ENCODE measurements around the gene PCNX3. TPM values are rescaled to one million over a fixed set of nuclear protein-coding genes. Genes with fewer than 3 reads are reported as not detected.

The PCNX3 gene
- total and polyA plus RNA-seq, 2 of the 13 experiments (the other 11 are each of a cell fraction or from before 2014, with no cell fraction given): 16.2 to 23.0 TPM

GRCh38 chr11:65652511-65653228 is 37.1 kb downstream of the PCNX3 start (continued):
- TF ChIP-seq SOX13 (IDR thresholded peaks at IDR 0.05): no peak
- TF ChIP-seq SOX13 (CRISPR knock-in tag; conservative IDR thresholded peaks at IDR 0.05 in 1 of 2, IDR thresholded peaks at IDR 0.05 in 1 of 2): no peak
- no peak for TF ChIP-seq HDAC6 (IDR thresholded peaks at IDR 0.05; ENCODE audit: low read depth, low read length)
- TF ChIP-seq ZNF34 (CRISPR knock-in tag; IDR thresholded peaks at IDR 0.05; ENCODE audit: borderline replicate concordance): no peak
- 0 out of 2 replicates have a peak, but pooled peaks have one; percentile 16 for TF ChIP-seq ZNF44 (CRISPR knock-in tag; IDR thresholded peaks at IDR 0.05)
- TF ChIP-seq AGO1 (IDR thresholded peaks at IDR 0.05; ENCODE audit: low read depth, low read length, poor library complexity, severe bottlenecking): peak; percentile 98
- TF ChIP-seq GATAD2A (CRISPR knock-in tag; IDR thresholded peaks at IDR 0.05): peak; percentile 53; the same call in 1 of the 2 replicates
- TF ChIP-seq BCL3 (CRISPR knock-in tag; IDR thresholded peaks at IDR 0.05): peak; percentile 85
- no peak for TF ChIP-seq MIER3 (CRISPR knock-in tag; IDR thresholded peaks at IDR 0.05; ENCODE audit: borderline replicate concordance)
- TF ChIP-seq NRL (CRISPR knock-in tag; IDR thresholded peaks at IDR 0.05; ENCODE audit: borderline replicate concordance): peak; percentile 55
- TF ChIP-seq ELF4 (CRISPR knock-in tag; IDR thresholded peaks at IDR 0.05; ENCODE audit: borderline replicate concordance): peak; percentile 67; the same call in 1 of the 2 replicates
- TF ChIP-seq NR2F6 (IDR thresholded peaks at IDR 0.05): 0 out of 2 replicates have a peak, but pooled peaks have one; percentile 11
- TF ChIP-seq NR2F6 (CRISPR knock-in tag; IDR thresholded peaks at IDR 0.05): no peak; the same call in 1 of the 2 replicates
- no peak for TF ChIP-seq ZNF230 (CRISPR knock-in tag; IDR thresholded peaks at IDR 0.05)
- peak; percentile 79 for TF ChIP-seq MED8 (CRISPR knock-in tag; IDR thresholded peaks at IDR 0.05; ENCODE audit: insufficient replicate concordance)
- TF ChIP-seq SRSF1 (optimal IDR thresholded peaks at IDR 0.05; ENCODE audit: low read depth, low read length): peak; percentile 88
- 0 out of 2 replicates have a peak, but pooled peaks have one; percentile 1 for TF ChIP-seq ZNF879 (CRISPR knock-in tag; IDR thresholded peaks at IDR 0.05)
- peak; percentile 100 for TF ChIP-seq ZNF777 (CRISPR knock-in tag; IDR thresholded peaks at IDR 0.05)
- TF ChIP-seq ZNF687 (CRISPR knock-in tag; IDR thresholded peaks at IDR 0.05): peak; percentile 97
- peak; percentile 66; the same call in 1 of the 2 replicates for TF ChIP-seq THAP11 (CRISPR knock-in tag; IDR thresholded peaks at IDR 0.05)
- TF ChIP-seq RXRA (CRISPR knock-in tag; IDR thresholded peaks at IDR 0.05): peak; percentile 56
- 0 out of 2 replicates have a peak, but pooled peaks have one; percentile 42 for TF ChIP-seq TP53 (CRISPR knock-in tag; conservative IDR thresholded peaks at IDR 0.05)
- TF ChIP-seq NKX3-1 (CRISPR knock-in tag; IDR thresholded peaks at IDR 0.05): peak; percentile 77; the same call in 1 of the 2 replicates
